HG02852 (cell line): ENCODE data around the gene ARHGAP40.

Source experiments
- ATAC-seq: cut with Tn5 transposase; IDR thresholded peaks from one replicate; pipeline ENCODE4 v1.9.1; 2021; ENCODE audit warnings: mild to moderate bottlenecking, moderate library complexity; ENCODE audit not compliant: unreplicated experiment

The ARHGAP40 gene

GRCh38 chr20:38601216-38602184 is at the start of gene ARHGAP40:
Gene ARHGAP40 (plus strand): TSS chr20:38601809.
- peak; percentile 56 for ATAC-seq

GRCh38 chr20:38554986-38555385 is 46.6 kb upstream of the ARHGAP40 start:
- no peak for ATAC-seq

DNA sequence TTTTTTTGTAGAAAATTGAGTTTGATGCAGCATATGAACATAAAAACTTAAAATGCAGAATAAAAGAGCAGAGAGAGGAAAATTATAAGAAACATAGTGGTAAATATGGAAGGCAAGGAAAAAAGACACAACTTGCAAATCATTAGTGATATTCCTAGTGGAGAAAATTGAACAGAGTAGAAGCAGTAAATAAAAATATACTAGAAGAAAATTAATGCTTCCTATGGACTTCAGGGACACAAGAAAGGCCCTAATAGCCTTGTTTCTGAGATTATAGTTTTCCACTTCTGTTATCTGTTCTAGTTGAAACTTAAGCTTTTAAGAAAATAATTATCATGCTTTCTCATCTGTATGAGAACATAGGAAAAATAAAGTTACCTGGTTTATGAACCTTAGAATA is 46.2 kb upstream of the ARHGAP40 start:
- no peak for ATAC-seq

GRCh38 chr20:38557174-38557573 is 44.4 kb upstream of the ARHGAP40 start:
- no peak for ATAC-seq

DNA sequence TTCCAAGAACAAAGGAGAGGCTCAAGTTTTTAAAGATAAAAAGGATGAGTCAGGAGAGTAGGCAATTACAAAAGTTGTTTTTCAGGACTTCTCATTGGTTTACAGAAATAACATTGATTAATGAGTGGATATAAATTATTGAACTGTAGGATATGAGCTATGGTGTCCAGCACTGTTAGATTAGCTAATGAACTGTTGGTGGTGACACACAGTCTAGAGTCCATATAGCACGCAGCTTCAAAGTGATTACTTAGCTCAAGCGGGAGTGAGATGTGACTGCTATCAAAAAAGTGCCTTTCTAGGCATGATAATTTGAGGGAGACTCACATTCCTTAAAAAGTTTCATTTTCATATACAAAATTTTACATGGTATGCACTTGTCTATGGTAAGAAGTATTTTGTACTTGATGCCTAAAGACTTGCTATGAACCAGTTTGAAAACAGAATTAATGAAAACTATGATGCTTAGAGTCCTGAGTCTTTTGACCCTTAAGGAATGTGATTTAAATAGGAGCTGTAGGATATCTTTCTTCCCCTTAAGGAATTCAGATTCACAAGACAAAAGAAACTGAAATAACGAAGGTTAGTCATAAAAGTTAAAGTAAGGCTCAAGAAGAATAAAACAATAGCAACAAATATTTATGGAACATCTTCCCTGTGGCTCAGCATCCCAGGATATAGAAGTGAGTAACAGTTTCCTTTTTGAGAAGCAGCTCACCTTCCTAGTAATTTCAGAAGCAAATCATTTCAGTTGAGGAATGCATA is 42.8 kb upstream of the ARHGAP40 start:
- no peak for ATAC-seq

DNA sequence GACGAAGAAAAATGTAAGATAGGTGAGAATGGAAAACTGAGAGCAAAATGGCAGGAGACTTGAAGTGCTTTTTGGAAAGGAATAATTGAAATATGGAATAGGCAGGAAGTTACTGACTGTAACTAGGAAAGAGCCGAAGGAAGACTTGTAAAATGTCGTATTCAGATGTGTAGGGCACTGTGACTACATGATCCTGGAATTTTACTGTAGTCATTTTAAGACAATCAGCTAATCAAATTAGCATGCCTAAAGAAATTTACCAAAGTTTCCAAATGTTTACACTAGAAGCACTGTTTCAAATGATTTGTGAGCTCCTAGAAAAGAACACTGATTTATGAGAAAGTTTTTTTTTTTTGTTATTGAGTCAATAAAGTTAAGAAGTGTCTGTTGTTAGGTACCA is 41.8 kb upstream of the ARHGAP40 start:
- no peak for ATAC-seq

- no peak for ATAC-seq
Measured at GRCh38 chr20:38563802-38564431, 37.7 kb upstream of the ARHGAP40 start.

DNA sequence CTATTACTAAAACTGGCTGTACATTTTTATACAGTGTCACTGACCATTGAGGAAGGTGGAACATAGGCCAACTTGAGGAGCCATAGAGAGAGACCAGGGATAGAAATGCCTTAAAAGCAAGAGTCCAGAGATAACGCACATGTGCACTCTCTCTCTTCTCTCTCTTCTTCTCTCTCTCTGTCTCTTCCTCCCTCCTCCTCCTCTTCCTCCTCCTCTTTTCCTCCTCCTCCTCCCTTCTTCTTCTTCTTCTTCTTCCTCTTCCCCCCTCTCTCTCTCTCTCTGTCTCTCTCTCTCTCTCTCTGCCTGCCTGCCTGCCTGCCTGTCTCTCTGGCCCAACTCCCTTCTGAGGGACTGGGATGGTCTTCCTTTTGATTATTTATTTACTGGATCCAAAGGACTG is 36.9 kb upstream of the ARHGAP40 start:
- ATAC-seq: no peak

DNA sequence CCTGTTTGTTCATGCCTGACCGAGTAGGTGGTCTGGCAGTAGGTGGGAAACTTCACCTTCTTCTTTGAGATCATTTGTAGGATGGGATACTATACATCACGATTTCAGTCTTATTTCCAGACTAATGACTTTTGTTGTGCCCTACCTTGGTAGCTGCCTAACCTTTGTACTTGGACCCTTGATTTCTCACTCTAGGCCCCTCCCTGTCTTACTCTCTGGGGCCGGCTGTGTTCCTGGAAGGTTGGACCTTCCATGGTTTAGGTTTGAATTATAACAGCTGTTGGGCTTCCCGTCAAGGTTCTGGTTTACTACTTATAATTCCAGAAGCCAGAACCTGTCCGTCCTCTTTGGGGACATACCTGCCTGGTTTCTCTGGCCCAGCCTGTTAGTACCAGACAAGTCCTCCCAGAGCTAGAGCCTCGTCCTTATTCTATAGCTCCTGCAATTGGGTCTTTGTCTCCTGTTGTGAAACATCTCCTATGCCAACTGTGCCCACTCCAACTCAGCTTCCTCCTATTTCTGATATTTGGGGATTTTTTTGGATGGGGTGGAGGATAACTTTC is 35.5 kb upstream of the ARHGAP40 start:
- no peak for ATAC-seq

GRCh38 chr20:38569747-38570525 is 31.7 kb upstream of the ARHGAP40 start:
- ATAC-seq: no peak

DNA sequence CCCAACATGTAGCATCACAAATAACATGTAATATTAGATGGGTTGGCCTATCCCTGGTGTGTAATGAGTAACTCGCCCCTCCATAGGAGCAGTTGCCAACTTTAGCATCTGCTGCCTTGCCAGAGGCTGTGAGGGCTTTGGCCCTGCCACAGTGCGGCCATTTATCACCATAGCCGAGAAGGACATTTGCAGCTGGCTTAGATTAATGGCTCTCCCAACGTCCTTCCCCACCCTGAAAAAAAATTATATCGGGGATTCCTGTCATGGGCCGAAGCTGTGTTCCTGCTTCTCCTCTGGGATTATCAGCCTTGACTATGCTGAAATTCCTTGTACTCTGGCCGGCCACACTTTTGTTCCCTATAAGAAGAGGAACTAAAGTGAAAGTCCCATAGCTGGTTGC is 28.2 kb upstream of the ARHGAP40 start:
- no peak for ATAC-seq

DNA sequence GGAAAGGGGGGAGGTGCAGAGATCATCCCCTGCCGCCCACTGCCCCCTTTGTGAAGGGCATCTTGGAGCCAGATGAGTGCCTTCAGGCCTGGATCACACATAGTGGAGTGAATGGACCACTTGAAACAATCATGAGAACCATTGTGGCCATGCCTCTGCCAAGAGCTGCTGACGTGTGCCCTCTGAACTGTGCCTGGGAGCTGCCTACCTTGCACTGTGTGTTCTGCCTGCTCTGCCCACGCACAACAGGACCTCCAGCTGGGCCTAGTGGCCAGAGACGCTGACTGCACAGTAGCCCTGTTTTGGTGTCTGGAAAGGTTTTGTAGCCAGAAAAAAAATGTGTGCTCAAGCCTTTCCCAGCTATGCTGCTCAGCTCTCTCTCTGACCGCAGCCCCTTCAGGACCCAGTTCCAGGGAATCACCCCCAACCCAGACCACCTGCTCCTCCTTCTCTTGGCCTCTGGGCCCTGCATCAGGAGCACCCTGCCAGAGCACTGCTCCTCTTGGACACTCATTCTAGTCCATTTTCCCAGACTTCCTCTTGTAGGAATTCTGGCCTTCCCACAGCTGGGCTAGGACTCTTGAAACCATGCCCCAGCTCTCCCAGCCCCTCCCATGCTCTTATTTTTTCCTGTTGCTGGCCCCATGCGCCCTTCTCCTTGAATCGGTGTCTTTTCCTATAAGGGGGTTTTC is 22.2 kb upstream of the ARHGAP40 start:
- ATAC-seq: no peak

DNA sequence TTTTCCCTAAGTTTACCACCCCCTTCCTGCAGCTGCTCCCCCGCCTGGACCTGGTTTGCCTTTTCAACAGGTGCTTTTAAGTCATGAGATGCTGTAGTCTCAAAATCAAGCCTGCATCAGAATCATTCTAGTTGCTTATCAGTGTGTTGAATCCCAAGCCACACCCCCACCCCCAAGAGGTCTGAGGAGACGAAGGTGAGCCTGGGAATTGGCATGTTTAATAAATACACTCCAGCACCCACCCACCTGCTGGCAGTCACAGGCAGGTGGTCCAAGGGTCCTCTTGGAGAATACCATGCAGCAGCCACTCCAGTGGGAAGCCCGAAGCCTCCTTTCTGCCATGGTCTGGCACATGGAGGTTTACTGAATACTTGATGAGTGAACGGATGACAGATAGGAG is 21.7 kb upstream of the ARHGAP40 start:
- no peak for ATAC-seq

- no peak for ATAC-seq
Measured at GRCh38 chr20:38581013-38581412, 20.6 kb upstream of the ARHGAP40 start, which contains the start of gene ADIG. Gene ADIG (plus strand): TSS chr20:38581197. CDS start chr20:38581251, 54 bp downstream.

DNA sequence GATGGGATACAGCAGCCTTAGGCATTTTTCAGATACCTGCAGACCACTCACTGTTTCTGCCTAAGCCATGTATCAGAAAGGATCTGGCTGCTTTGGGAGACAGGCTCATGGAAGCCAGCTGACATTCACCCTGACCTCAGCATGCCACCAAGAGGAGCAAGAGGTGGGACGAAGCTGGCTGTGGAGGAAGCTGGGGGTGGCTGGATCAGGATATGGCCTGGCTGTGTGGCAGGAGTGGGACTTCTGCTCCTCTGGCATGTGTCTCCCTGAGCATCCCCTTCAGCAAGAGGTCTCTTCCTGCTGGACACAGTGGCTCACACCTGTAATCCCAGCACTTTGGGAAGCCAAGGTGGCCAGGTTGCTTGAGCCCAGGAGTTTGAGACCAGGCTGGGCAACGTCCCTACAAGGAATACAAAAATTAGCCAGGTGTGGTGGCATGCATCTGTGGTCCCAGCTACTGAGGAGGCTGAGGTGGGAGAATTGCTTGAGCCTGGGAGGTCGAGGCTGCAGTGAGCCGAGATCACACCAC is 19.7 kb upstream of the ARHGAP40 start:
- no peak for ATAC-seq

- no peak for ATAC-seq
Measured at GRCh38 chr20:38583306-38583705, 18.3 kb upstream of the ARHGAP40 start.

- ATAC-seq: no peak
Measured at GRCh38 chr20:38584099-38584763, 17.4 kb upstream of the ARHGAP40 start.

GRCh38 chr20:38585404-38586180 is 16.0 kb upstream of the ARHGAP40 start:
- ATAC-seq: no peak
